Measurements from ENCODE around the gene PROX1.

Gene PROX1

DNA sequence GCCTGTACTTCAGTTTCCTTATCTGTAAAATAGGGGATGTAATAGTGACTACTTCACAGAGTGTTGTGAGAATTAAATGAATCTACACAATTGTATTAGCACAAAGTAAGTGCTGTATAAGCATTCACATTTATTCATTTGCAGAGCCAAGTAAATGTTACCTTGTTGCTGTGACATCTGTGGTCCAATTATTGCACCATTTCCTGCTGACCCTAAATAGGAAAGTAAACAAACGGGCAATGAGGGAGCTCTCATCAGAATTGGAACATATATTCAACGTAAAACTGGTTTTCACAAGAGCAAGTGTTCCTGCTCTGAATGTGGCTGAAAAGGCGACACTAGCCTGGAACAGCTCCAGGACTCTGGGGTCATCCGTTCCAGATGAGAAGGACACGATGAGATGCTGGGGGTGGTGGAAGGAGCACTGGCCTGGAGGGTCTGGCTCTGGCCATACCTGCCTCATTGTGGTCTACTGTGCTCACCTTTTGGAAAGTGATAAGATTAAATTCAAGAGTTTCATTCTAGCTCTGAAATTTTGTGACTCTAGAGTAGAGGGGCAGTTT, 34.5 kb downstream of the PROX1 start:
- no peak for DNase-seq

DNA sequence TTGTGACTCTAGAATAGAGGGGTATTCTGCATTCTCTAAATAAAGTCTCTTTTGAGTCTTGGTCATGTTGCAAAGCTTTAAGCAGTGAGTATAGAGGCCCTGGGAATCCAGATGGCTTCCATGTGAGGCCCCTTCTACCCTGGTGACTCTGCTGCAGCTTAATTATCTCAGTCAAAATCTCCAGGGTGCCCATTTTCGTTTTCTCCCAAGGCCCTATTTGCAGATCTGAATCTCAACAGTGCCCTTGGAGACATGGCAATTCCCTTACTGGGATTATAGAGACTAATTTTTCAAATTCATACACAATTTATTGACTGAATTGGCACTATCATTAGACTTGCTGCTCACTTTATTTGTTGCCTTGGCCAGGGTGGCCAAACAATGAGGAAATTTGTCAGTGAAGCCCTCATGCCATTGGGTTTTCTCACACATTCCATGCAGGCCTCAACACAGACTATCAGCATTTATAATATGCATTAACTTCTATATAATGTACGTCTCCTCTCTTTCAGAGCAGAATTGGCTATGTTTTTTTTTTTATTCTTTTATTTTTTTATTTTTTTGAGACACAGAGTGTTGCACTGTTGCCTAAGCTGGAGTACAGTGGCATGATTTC, 35.1 kb downstream of the PROX1 start:
- DNase-seq, result no peak

- no peak for DNase-seq
These were observed 39.2 kb downstream of the PROX1 start for GRCh38 chr1:214026985-214027384.

DNA sequence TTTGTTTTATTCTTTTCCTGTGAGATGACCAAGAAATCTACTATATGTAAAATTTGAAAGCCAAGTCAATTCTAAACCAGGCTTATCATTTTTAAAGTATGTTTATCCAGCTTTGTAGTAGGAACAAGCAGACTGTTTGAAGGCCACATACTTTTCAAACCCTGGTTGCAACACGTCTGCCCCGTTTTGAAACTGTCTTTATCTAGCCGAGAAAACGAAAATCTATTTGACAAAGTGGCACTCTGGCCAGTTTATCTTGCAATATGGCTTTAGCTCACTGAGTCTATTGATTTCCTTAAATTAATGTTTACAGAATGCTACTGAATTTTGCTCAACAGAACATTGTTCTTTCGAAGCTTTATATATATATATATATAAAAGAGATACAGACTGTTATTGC, 39.7 kb downstream of the PROX1 start:
- DNase-seq, result no peak

GRCh38 chr1:214028095-214028494, 40.3 kb downstream of the PROX1 start:
- no peak for DNase-seq

- DNase-seq, result no peak
These were observed 41.1 kb downstream of the PROX1 start for GRCh38 chr1:214028649-214029406.

DNA sequence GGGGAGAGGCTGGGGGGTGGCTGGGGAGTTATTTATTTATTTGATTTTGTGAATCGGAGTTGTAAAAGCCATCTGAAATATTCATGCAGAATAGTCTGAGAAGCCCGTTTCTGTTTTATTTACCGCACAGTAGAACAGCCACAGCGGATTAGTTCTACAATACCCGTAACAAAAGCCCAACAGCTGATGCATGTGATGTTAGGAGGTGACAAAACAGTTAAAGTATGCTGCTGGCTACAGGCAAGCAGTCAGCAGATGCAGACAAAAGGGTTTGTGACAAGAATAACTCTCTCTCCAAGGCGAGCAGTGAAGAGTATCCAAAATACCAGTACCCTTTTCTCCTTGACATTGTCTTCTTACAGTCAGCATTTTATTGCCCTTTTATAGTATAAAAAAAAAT, 42.0 kb downstream of the PROX1 start:
- DNase-seq, result peak in 1 of 2 donors; percentile 32

- DNase-seq, result no peak
These were observed 43.5 kb downstream of the PROX1 start for GRCh38 chr1:214031267-214031650.

DNA sequence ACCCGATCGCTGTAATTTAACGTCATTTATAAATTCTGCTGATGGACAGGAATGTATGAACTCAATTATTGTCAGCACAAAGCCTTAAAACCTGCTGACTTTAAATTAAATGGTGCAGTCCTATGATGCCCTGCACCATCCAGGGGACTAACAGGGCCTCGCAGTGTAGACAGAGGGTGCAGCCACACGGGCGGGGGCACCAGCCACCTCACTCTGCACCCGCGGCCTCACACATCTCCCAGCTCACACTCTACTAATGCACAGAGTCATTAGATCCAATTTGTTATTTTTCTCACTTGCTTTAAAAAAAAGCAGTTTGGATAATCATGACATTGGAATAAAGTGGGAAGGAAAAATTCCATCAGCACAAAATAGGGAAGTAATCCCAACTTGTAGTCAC, 49.7 kb downstream of the PROX1 start:
- DNase-seq, result no peak

DNA sequence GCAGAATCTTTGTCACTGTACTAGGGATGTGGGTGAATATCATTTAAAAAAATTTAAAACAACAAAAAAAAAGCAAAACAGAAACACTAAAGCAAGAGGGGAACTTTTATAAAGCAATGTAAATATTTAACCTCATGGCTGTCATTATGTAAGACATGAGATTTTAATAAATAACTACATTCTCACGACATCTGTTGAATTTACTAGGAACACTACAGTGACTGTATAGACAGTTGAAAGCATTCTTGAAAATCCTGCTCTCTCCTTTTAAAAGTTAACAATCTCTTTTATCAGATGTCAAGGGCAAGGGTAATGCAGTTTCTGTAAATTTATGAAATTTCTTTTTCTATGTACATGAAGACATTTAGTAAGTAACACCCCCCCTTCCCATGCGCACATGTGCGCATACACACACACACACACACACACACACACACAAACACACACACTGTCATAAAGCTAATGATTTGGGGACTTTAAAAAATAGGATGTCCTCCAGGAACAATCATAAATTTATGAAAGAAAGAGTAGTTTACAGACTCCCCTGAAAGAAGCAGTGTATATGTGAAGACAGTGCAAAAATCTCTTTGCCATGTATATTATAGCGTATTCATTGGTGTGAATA, 51.7 kb downstream of the PROX1 start:
- no peak for DNase-seq

DNA sequence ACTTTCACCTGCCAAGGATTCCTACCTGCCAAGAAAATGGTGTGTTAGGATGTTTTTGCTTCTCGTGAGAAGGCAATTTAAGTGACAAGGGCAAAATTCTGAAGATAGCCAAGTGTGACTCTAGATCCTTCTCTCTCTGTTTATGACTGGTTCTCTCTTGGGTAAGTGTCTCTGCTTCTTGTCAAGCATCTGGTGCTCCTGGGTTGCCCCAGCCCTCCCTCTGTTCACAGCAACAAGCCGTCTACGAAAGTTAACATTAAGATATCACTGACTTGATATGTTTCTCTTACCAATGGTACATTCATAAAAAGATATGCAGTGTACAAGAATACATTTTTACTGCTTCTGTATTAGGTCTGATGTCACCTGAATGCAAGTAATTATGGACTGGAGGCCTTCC, 55.4 kb downstream of the PROX1 start:
- no peak for DNase-seq

GRCh38 chr1:214044438-214045214, 56.9 kb downstream of the PROX1 start:
- no peak for DNase-seq

- no peak for DNase-seq
These were observed 63.0 kb downstream of the PROX1 start for GRCh38 chr1:214050513-214051401.

GRCh38 chr1:214051786-214052185, 64.0 kb downstream of the PROX1 start:
- DNase-seq, result no peak

DNA sequence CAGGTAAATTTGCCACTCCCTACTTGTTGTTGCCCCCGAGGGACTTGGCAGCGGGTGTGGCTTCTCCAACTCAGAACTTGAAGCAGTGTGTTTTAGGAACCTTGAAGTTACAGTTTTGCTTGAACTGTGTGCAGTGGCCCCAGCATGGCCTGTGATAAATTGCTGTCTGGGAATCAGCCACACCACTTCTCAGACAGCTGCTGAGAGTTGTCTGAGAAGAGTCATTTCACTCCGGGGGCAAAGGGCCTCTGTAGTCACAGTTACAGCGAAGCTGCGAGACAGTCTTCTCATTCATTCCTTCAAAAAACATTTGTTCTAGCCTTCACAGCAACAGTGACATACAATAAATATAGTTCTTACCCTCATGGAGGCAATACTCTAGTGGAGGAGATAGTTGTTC, 70.3 kb downstream of the PROX1 start:
- no peak for DNase-seq

DNA sequence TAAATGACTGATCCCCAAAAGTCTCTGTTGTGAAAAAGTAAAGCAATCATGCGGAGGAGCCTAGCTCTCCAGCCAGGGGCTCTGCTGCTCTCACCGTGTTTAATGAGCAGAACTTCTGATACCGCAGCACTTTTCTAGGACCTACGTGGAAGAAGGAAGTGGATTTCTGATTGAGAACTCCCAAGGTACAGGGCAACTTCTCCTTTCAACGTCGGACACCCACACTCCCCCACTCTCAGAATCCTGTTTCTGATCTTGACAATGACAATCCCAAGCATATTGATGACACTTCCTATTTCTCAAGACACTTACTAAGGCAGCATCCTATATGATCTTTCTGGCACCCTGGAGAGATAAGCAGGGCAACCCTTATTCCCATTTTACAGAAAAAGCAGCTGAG, 78.4 kb downstream of the PROX1 start:
- DNase-seq, result no peak

DNA sequence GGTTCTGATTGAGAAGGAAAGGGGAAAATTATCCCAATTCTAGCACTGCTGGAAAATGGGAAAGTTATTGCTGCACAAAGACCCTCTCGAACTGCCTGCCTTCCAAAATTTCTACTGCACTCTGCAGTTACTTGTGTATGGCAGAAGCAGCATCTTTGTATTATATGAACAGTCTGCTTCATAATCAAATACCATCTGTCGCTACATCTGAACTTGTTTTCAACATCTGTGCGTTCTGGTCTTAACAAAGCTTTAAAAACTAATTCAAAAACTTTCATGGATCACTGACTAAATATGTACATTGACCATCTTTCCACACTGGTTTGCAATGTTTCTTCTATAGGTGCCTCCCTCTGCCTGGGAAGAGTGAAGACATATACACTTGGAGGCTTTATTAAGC, 79.2 kb downstream of the PROX1 start:
- no peak for DNase-seq

DNA sequence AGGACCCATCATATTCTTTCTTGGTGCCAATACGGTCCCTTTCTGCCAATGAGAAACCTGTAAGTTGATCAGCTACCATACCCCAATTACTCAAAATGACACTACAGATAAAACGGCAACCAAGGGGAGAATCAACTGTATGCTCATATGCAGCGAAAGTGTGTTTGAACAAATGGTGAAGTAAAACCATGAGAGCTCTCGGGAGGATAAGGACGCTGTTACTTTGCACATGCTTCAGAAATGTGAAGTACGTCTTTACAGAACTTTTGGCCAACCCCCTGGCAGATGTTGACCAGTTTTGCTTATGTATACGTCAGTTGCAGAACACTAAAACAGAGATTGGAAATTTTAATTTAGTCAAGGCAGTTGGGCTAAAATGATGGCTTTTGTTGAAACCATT, 79.6 kb downstream of the PROX1 start:
- no peak for DNase-seq

DNA sequence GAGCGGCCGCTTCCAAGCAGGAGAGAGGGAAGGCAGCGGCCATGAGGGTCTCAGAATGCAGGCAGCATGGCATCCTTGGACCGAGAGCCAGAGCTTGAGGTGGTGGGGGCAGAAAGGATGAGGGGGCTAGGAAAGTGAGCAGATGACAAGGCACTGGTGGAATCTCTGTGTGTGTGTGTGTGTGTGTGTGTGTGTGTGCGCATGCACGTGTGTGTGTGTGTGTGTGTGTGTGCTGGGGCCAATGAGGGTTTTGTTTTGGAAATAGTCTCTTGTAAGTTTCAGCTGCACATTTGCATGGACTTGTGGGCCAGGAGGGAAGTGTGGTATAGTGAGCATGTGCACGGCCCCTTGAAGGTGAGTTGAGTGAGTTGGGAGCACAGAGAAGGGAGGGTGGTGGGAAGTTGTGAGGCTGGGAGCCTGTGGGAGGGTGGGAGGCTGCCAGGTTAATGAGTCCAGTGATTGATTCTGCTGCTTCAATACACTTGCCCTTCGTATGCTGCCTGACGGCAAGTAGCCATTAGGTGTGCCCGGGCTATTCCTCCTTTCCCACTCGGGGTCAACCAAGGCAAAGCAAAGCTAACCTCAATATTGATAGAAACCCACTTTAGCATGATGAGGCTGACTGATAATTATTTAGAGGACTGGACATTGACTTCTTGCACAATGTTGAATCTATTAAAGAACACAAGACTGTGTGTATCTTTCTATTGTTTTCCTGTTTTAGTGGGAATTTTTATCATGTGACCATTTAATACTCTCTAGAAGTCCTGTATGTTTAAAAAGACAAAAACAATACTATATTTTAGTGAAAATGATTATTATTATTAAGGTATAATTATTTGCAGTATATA, 80.3 kb downstream of the PROX1 start:
- DNase-seq, result no peak

- DNase-seq, result no peak
These were observed 81.2 kb downstream of the PROX1 start for GRCh38 chr1:214068979-214069378.

DNA sequence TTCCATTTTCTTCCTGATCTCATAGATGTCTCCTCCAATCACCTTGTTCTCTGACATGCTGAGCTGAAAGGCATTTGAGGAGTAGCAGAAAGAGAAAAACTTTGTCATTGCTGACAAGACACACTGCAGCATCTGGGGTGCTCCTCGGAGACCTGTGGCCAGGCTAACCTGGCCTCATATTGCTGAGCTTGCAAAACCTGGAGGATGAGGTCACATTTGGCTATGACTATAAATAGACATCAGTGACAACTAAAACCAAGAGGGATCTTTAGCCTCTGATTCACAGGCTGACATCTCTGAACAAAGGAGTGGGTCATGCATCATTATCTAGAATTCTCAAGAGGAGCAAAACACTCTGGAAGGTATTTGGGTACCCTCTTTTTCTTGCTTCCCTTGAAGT, 83.7 kb downstream of the PROX1 start:
- no peak for DNase-seq
